ENCODE data around the gene GTF2E1.
A peak's percentile ranks its signal among the peaks of the same experiment; 100 is the strongest.
"Not testable (repeated sequence)": the region's sequence is repeated elsewhere in the genome, so short reads cannot be mapped to it uniquely, and the experiment has no call there.

The GTF2E1 gene

DNA sequence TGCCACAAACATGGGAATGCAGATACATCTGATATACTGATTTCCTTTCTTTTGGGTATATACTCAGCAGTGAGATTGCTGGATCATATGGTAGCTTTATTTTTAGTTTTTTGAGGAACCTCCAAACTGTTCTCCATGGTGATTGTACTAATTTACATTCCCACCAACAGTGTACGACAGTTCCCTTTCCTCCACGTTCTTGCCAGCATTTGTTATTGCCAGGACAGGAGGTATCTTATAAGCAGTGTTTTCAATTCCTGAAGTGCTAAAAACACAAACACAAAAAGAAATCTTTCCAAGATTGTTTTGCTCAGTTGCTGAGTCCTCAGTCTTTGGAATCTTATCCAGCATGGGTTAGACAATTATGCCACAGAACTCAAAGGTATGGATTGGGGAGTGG is 13.5 kb downstream of the GTF2E1 start:
- DNase-seq: no peak

DNA sequence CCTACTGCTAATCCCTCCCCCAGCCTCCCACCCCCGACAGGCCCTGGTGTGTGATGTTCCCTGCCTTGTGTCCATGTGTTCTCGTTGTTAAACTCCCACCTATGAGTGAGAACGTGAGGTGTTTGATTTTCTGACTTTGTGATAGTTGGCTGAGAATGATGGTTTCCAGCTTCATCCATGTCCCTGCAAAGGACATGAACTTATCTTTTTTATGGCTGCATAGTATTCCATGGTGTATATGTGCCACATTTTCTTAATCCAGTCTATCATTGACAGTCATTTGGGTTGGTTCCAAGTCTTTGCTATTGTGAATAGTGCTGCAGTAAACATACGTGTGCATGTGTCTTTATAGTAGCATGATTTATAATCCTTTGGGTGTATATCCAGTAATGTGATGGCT is 16.0 kb downstream of the GTF2E1 start:
- not testable (repeated sequence) for DNase-seq

DNA sequence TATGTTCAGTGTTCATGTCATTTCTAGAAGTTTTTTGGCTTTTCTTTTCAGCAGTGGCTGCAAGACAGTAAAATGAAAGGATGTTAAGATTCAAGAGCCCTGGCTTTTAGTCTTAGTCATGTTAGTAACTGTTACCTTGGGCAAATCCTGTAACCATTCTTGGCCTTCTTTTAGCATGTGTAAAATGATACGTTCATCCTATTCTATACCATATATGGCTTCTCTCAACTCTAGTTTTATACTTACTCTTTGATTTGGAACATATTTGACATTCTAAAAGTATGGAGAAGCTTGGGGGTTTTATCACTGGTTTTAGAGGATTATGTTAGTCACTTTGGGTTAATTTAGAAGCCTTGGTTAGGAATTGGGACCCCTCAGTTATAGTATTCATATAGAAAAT is 20.1 kb downstream of the GTF2E1 start:
- no peak for DNase-seq

DNA sequence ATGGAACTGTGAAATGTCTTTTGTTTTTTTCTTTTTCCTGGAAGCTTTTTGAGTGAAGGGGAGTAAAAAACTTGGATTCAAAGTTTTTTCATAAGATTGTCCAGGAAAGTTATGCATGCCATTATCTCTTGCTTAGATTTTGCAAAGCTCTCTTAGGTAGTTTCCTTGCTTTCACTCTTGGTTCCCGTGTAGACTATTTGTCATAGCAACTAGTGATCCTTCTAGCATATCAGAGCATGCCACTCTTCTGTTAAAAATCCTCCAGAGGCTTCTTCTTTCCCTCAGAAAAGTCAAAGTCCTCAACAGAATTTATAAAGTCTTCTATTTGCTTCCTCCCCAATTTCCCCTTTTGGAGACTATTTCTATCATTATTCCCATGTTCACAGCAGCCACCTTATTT is 21.1 kb downstream of the GTF2E1 start:
- DNase-seq: no peak

DNA sequence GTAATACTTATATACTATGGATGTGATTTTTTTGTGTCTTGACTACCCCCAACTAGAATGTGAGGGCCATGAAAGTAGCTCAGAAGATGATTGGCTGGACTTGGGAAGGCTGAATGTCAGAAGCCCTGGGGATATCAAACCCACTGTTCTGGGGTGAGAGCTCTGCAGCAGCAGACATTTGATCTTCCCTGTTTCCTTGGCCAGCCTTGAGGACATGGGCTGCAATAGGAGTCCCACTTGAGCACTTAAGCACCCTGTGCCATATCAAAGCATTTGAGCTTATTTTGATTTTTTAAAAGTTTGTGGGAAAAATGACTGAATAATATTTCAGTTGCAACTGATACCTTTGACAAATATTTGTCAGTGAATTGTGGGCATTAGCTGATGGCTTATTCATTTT is 21.7 kb downstream of the GTF2E1 start:
- DNase-seq: no peak

DNA sequence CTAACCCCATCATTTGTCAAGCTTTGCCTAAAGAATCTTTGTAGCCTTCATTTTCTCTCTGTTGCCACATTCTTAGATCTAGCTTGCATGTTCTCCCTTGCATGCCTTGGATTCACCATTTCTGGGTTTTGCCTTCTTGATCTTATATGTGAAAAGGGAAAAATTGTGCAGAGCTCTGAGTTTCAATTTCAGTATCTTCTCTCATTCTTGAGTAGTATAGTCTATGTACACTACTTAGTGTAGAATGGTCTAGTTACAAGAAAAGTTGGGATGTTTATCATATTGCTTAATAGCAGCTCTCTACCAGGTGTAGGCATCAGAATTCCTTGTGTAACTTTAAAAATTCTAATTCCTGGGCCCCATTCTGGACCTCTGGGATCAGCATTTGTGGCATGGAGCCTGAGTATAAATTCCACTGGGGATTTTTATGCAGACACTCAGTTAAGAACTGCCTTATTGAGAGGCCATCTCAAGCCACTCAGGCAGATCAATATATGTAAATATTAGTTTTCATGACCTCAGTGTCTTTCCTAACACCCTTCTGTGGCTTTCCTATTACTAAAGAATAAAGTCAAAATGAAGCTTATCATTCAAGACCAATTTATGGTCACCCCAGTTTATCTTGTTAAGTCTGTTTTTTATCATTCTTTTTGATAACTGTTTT is 23.4 kb downstream of the GTF2E1 start:
- DNase-seq: peak; percentile 28

DNA sequence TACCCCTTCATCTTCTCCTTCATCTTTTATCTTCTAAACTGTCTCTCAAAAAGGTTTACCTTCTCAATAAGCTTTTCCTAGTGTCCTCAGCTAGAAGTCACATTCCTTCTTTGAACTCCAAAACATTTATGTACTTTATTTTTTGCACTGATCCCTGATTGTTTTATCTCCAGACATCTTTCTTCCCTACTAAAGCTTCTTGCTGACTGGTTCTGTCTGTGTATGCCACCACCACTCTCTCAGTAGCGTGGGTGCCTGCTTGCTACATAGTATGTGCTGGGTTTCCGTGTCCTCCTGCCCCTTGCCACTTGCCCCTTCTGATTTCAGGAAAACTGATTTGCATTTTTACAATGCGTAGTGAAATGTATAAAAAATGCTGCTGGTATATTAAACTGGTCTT is 24.0 kb downstream of the GTF2E1 start:
- DNase-seq: no peak

DNA sequence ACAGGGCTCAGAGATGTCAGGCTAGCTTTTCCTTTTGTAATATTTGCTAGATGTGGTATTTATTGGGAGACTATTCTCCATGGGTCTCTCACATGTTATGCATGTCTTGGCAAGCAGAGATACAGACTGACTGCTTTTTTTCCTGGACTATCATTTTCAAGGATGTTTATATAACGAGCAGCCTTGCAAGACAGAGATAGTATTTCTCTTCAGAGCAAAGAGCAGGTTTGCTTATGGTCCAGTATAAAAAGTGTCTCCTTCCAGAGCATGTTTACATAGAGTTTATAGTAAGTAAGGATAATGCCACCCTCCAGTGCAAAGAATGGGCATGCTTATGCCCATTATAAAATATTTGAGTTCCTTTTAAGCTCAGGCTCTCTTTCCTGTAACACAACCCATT is 24.6 kb downstream of the GTF2E1 start:
- no peak for DNase-seq

DNA sequence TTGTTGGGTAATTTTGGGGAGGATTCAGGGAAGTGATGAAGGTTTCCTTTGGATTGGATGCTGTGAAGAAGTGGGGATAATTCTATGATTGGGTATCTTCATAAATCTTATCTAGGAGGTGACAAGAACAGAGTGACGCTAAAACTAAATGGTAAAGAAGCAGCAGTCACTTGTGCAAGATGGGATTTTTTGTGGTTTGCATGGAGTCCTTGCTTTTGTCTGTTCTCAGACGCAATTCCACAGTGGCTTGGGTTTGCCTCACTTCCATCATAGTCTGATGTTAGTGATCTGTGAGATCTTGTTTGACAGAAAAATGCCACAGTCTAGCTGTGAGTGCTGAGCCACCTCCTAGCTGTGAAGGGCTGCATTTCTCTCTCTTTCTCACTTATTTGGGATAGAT is 26.9 kb downstream of the GTF2E1 start:
- no peak for DNase-seq

DNA sequence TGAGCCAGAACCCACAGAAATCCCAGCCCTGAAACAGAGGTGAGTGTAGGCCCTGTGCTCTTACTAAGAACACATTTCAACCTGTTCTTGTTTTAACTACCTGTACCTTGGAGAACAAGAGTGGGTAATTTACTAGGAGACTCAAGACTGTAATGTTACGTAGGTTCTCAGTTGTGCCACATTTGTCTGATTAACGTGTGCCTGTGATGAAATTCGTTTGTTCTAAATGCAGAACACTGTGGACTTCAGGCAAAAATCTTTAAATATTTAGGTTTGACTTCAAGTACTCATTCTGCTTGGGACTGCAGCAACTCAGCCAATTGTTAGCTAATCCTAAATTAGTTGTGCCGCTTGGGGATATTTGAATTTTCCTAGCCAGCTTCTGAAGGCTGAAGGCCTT is 28.3 kb downstream of the GTF2E1 start:
- DNase-seq: no peak

DNA sequence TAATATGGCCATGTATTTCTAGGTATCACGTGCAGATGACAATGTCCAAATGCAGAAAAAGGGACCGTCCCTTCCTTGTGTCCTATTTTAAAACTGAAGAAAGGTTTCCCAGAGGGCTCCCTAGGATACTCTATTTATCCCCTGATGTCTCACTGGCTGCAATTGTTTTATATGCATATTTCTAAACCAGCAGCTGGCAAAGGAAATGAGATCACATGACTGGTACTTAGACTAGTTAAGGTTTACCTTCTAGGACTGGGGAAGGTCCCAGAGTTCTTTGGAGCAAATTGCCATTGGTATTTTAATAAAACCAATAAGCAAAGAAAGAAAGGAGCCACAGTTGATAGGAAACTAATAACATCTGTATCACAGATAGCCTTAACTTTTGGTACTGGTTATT is 29.5 kb downstream of the GTF2E1 start:
- no peak for DNase-seq

DNA sequence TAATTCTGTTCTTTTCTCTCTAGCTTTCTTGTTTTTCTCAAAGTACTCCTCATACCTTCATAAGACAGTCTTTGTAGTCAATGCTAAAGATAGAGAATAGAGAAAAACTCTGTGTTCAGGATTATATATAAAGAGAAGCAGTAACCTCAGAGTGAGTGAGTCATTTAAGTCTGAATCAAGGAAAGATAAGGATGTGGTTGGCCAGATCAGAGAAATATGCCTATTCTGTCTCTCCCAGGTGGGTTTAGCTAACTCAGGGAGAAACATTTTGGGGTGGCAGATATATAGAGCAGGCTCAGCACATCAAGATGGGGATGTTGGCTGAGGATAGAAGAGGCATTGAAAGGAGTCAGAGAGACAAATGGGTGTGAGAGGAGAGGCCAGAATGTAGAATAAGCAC is 31.4 kb downstream of the GTF2E1 start:
- peak; percentile 44 for DNase-seq

DNA sequence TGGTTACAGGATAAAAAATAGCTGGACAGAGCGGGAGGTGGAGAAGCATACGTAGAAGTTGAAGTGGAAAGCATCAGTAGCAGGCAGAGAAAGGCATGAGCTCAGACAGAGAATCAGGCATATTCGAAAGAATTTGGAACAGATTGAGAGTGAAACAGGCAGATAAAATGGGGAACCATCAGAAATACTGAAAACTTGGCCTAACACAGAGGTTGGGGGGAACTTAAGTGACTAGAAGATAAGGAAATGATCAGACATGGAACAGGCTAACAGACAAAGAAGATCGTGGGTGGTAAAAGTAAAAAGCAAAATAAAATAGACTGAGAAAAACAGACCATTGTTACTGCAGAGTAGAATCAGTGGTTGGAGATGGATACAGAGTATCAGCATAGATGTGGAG is 32.9 kb downstream of the GTF2E1 start:
- DNase-seq: no peak

DNA sequence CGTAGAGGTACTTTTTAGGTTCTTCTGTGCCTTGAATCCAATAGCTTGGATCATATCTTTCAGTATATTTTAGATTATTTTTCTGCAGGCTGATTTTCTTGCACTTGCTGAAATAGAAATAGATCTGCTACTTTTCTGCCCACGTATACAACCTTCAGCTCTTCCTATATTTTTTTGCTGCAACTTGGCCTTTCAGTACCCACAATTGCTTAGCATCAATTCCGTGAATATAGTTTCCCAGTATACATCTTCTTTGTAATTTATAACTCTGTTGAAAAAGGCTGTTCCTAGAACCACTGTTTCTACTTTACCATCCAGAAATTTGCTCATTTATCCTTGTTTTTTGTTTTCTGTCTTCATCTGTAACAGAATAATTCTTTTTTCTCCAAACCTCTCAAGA is 36.2 kb downstream of the GTF2E1 start:
- DNase-seq: no peak

DNA sequence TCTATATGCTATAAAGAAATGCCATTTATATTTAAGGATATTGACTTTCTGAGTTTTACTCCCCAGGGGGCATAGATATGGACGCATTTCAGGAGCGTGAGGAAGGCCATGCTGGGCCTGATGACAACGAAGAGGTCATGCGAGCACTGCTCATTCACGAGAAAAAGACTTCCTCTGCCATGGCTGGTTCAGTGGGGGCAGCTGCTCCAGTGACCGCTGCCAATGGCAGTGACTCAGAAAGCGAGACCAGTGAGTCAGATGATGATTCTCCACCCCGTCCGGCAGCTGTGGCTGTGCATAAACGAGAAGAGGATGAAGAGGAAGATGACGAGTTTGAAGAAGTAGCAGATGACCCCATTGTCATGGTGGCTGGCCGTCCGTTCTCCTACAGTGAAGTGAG is 38.4 kb downstream of the GTF2E1 start:
- DNase-seq: no peak

DNA sequence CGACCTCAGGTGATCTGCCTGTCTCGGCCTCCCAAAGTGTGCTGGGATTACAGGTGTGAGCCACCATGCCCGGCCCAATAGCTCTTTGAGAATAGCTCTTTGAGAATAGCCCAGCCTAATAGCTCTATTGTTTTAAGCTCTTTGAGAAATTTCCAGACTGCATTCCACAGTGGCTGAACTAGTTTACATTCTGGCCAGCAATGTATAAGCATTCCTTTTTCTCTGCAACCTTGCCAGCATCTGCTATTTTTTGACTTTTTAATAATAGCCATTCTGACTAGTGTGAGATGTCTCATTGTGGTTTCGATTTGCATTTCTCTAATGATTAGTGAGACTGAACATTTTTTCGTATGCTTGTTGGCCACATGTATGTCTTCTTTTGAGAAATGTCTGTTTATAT is 43.3 kb downstream of the GTF2E1 start:
- not testable (repeated sequence) for DNase-seq

DNA sequence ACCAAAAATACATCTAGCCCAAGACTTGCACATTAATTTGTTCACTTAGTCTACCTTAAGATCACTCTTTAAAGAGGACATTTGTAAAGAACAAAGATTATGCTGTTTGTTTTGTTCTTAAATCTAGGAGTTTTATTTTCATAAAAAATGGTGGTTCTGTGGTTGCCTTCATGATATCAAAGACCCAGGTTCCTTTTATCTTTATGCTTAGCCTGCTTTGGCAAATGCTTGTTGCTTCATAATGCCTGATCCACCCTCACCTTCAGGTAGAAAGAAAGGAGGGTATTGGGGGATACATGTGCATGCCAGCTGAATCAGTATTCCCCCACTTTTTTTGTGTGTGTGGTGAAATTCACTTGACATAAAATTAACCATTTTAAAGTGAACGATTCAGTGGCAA is 48.5 kb downstream of the GTF2E1 start:
- DNase-seq: no peak

DNA sequence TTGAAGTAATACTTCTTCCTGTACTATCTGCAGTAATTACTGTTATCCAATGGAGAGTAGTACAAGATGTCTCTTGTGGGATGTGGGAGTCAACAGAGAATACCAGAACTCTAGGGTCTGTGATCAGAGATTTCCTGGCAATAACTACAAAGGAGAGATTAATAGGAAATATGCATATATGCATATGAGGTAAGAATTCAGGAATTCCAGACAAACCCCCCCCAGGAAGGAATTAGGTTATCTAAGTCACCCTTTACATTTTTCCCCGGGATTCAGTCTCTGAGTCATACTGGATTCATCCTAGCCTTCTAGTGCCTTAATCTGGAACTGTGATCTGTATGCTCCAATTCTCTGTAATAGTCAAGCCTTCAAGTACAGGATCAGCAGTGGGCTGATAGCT is 49.4 kb downstream of the GTF2E1 start:
- no peak for DNase-seq

DNA sequence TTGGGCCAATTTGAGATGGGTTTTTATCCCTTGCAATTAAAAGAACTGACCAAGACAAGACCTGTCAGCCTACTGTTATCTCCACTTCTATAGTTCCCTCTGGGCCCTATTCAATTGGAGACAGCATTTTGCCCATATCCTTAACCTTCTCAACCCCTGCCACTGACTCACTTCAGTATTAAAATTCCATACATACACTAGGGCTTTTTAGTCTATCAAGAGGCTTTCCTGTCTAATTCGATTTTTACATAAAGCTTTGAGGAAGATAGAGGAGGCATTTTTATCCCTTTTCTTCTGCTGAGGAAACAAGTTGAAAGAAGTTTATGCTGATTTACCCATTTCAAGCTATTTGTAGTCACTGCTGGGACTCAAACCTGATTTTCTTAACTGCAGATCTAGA is 51.1 kb downstream of the GTF2E1 start:
- DNase-seq: no peak

DNA sequence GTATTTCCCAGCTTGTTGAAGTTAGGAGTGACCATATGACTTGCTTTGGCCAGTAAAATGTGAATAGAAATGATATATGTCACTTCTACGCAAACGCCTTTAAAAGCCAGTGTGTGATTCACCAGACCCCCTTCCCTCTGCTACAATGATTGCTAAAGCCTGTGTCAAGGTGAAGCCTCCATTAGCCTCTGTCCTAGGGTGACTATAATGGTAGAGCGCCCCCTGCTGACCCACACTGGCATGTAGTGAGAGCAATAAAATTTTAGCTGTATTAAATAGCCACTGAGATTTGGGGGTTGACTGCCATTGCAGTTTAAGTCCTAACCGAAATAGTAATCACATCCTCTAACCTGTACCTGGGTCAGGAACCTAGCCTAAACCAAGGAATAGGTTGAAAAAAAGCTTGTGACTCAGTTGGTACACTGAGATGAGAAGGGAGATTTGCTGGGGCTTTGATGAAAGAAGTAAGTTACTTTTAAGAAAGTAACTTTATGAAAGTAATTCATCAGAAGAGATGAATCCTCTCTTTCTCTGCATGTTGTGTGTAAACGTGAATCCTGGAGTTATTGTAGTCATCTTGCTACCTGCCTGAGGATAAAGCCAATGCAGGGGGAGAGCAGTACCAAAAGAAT is 52.6 kb downstream of the GTF2E1 start:
- DNase-seq: peak; percentile 91

DNA sequence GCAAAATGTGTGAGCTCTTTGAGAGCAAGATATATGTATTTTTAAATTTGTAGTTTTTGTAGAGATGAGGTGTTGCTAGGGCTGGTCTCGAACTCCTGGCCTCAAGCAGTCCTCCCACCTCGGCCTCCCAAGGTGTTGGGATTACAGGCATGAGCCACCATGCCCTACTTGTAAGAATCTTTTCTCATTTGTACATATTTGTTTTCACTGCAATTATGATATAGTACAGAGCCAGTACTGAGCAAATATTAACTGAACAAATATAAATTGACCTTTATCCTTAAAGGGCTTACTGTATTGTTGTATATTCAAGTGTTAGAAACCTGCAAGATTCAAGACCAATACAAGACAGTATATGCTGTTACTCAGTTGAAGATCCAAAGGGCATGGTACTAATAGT is 53.4 kb downstream of the GTF2E1 start:
- no peak for DNase-seq

DNA sequence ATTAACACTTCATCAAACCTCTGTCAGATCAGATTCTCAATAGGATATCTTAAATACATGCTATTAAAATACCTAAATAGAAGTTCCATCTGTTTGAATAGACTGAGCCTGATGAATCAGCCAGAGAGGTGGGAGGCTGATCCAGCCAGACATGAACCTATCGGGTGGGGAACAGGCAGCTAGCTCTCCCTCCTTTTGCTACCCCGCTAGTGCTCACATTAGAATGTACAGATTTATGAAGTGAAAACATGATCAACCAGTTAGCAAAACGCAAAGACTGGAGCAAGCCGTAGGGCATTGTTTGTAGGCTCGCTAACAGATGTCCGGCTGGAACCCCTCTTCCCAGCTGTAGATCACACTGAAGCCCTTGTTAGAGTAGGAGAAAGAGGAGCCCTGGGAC is 54.4 kb downstream of the GTF2E1 start:
- DNase-seq: no peak

DNA sequence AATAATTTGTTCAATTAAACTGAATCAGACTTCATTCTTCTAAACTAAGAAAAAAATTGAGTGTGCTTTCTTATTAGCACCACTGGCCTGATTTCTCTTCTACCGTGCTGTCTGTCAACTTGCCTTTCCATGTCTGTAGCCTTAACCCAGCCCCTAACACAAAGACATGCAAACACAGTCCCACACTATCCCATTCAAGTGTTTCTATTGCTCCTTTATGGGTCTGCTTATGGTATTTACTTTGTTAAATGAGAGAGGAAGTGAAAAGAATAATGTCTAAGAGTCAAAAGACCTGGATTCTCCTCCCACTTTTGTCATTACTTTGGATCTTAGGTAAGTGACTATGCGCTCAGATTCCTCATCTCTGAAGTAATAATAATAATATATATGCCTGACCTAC is 55.3 kb downstream of the GTF2E1 start:
- DNase-seq: no peak

DNA sequence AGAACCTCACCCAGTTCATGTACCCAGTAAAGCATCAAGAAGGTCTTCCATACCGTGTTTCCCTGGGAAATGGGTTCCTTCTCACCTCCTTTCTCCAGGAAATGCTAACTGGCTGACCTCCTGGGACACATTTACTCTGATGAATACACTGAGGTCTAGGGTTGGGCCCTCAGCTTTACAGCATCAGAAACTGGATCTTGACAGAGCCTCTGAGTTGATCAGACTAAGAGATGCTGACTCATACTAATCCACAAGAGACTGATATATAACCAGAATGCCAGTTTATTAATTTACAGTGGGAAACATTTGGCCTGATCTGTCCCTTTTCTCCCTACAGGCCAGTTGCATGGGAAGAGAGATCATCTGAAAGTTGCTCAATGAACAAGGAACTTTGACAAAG is 55.8 kb downstream of the GTF2E1 start:
- no peak for DNase-seq

DNA sequence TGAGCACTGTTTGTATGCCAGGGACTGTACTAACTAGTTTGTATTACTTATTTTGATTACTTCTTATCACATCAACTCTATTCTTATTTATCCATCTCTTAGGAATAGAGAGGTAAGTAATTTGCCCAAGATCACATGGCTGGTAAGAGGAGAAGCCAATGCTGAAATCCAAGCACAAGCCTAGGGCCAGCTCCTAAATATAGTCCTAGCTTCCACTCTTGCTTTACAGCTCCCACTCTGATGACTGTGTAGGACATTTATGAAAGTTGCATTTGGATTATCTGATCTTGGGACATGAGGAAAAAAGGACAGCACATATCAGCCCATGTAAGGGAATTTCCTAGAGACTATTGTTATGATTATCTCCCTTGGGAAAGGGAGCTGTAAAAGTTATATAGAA is 58.1 kb downstream of the GTF2E1 start:
- no peak for DNase-seq
